Bronchial epithelial cell (primary cell): Measurements from ENCODE around the gene NOTUM. TPM values are rescaled to one million over a fixed set of nuclear protein-coding genes. Genes with fewer than 3 reads are reported as not detected.
"Not testable (repeated sequence)": the region's sequence is repeated elsewhere in the genome, so short reads cannot be mapped to it uniquely, and the experiment has no call there.

ENCODE experiments used
- DNase-seq: peaks from one replicate; pipeline ENCODE4 v3.0.0-alpha.2; 2010; ENCODE audit warnings: low read depth
- FAIRE-seq: peaks from 2 replicates; lab custom pipeline; 2011; peaks lifted over from hg19 to GRCh38; lab: Jason Lieb, UNC
- H3K27me3 ChIP-seq: 2 replicates; pipeline ENCODE4 v1.5.1; 2011; ENCODE audit warnings: low read length; ENCODE audit not compliant: control insufficient read depth, insufficient read depth
- H3K36me3 ChIP-seq: 2 replicates; pipeline ENCODE4 v1.5.1; 2011; ENCODE audit warnings: low read length; ENCODE audit not compliant: control insufficient read depth, insufficient read depth
- H3K4me3 ChIP-seq: 2 replicates; pipeline ENCODE4 v1.5.1; 2011; ENCODE audit warnings: mild to moderate bottlenecking, low read depth, low read length, control low read depth
- CTCF ChIP-seq: IDR thresholded peaks from 2 replicates; pipeline ENCODE4 v1.5.1; 2011; ENCODE audit warnings: mild to moderate bottlenecking, moderate library complexity, low read length, control low read depth, inconsistent platforms; ENCODE audit not compliant: insufficient read depth, severe bottlenecking
- total RNA-seq: library from RNA; depleted of rRNA; stranded (reverse); fragments of >200 nt; gene quantifications from 2 replicates; pipeline ENCODE4 v1.2.1, GENCODE V29; 2014

NOTUM gene
- total RNA-seq, 1 donor from 2014 or later: not detected

- Histone ChIP-seq H3K4me3 (no peak overlapping the region), H3K27me3 (no peaks in the 10 kb centered on the region), H3K36me3 (peaks cover 6% of the 10 kb centered on the region)
- no peak for DNase-seq
- FAIRE-seq: no peak
- no peak for TF ChIP-seq CTCF
Observed at GRCh38 chr17:81986606-81987005, 25.6 kb upstream of the NOTUM start.

GRCh38 chr17:81984773-81985410 lies 23.9 kb upstream of the NOTUM start:
- DNase-seq (no peak), FAIRE-seq (peak; percentile 75)
- Histone ChIP-seq H3K36me3 (peaks cover 6% of the 10 kb centered on the region), H3K4me3 (no peak overlapping the region), H3K27me3 (no peaks in the 10 kb centered on the region)
- TF ChIP-seq CTCF: no peak

- FAIRE-seq: no peak
- H3K36me3 ChIP-seq: peaks cover 6% of the 10 kb centered on the region
- TF ChIP-seq CTCF: no peak
Observed at GRCh38 chr17:81983639-81984373, 22.8 kb upstream of the NOTUM start.

GRCh38 chr17:81983011-81983638 lies 22.1 kb upstream of the NOTUM start:
- FAIRE-seq (no peak), DNase-seq (no peak)
- H3K4me3 ChIP-seq: no peak overlapping the region
- TF ChIP-seq CTCF: no peak
- peaks cover 6% of the 10 kb centered on the region for H3K36me3 ChIP-seq
- no peaks in the 10 kb centered on the region for H3K27me3 ChIP-seq

More at GRCh38 chr17:81983639-81984373, 22.8 kb upstream of the NOTUM start:
- no peaks in the 10 kb centered on the region for H3K27me3 ChIP-seq
- H3K4me3 ChIP-seq: no peak overlapping the region
- DNase-seq: no peak

GRCh38 chr17:81981511-81981910 lies 20.5 kb upstream of the NOTUM start:
- H3K36me3 ChIP-seq, FAIRE-seq, H3K4me3 ChIP-seq, DNase-seq, H3K27me3 ChIP-seq: not testable (repeated sequence)

- H3K4me3 ChIP-seq: no peak overlapping the region
- no peaks in the 10 kb centered on the region for H3K27me3 ChIP-seq
- TF ChIP-seq CTCF: no peak
- peaks cover 5% of the 10 kb centered on the region for H3K36me3 ChIP-seq
- no peak for FAIRE-seq
- peak; percentile 43 for DNase-seq
Observed at GRCh38 chr17:81980707-81981343, 19.8 kb upstream of the NOTUM start.
